ENCODE measurements around the gene TSN. TPM values are rescaled to one million over a fixed set of nuclear protein-coding genes. Genes with fewer than 3 reads are reported as not detected.
A peak's percentile ranks its signal among the peaks of the same experiment; 100 is the strongest.

The TSN gene
- total RNA-seq, 4 donors from 2014 or later, result 54.3 to 93.8 (median 82.1) TPM

DNA sequence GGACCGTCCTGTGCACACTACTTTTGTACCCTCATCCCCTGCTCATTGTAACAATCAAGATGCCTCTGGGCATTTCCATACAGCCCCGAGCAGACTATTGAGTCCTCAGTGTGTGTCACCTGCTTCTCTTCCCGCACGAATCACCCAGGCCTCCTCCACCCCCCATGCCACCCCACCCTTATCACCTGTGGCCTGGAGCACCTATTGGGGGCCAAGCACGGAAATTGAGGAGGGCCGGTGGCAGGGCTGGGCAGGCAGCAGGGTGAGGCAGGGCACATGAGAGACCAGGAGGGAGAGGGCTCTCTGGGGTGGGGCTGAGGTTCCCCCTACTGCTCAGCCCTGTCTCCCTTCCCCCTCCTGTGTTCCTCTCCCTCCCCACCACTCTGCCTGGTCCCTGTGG lies 14.5 kb upstream of the TSN start:
- Histone ChIP-seq H3K27ac (no peak overlapping the region), H3K27me3 (no peaks in the 10 kb centered on the region), H3K9me3 (no peaks in the 10 kb centered on the region), H3K36me3 (no peaks in the 10 kb centered on the region), H3K4me3 (no peak overlapping the region), H3K4me1 (no peaks in the 10 kb centered on the region)
- intact Hi-C loops (cut with DNase I; ENCODE audit: low total_unique reads), result no loop called here
- no peak for TF ChIP-seq POLR2A (IDR thresholded peaks at IDR 0.05)
- no peak for TF ChIP-seq CTCF (IDR thresholded peaks at IDR 0.05)
- DNase-seq, result no peak

GRCh38 chr2:121741450-121741849 lies 14.0 kb upstream of the TSN start:
- Histone ChIP-seq H3K4me1 (no peaks in the 10 kb centered on the region), H3K9me3 (no peaks in the 10 kb centered on the region), H3K27ac (no peak overlapping the region), H3K27me3 (no peaks in the 10 kb centered on the region), H3K4me3 (no peak overlapping the region), H3K36me3 (no peaks in the 10 kb centered on the region)
- intact Hi-C loops (cut with DNase I; ENCODE audit: low total_unique reads), result no loop called here
- no peak for DNase-seq
- no peak for TF ChIP-seq POLR2A (IDR thresholded peaks at IDR 0.05)
- TF ChIP-seq CTCF (IDR thresholded peaks at IDR 0.05), result no peak

- TF ChIP-seq POLR2A (IDR thresholded peaks at IDR 0.05), result no peak
- no peak for TF ChIP-seq CTCF (IDR thresholded peaks at IDR 0.05)
- no peaks in the 10 kb centered on the region for H3K27me3 ChIP-seq
Measured at GRCh38 chr2:121746071-121746578, 9.3 kb upstream of the TSN start.

GRCh38 chr2:121748202-121748601 lies 7.2 kb upstream of the TSN start:
- no peak for DNase-seq

More at GRCh38 chr2:121746071-121746578, 9.3 kb upstream of the TSN start:
- Histone ChIP-seq H3K9me3 (no peaks in the 10 kb centered on the region), H3K36me3 (no peaks in the 10 kb centered on the region), H3K4me1 (no peaks in the 10 kb centered on the region), H3K4me3 (no peak overlapping the region), H3K27ac (no peak overlapping the region)
- DNase-seq, result no peak
- intact Hi-C loops (cut with DNase I; ENCODE audit: low total_unique reads), result no loop called here

DNA sequence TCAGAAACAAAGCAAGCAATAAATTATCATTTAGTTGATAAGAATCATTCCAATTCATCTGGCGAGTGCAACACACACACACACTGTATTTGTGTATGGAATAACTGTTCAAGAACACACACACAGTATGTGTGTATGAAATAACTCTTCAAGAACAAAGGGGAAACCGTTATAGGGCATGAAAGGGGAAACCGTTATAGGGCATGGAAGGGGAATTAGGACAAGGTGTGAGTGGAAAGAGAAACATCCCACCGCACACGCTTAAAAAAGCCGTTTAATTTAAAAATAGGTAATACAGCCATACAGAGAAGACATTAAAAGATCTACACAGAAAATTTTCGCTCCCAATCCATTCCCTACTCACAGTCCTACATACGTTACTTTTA lies 607 bp upstream of the TSN start:
- intact Hi-C loops (cut with DNase I; ENCODE audit: low total_unique reads), result no loop called here
- peak overlapping the region; percentile 21 to 42 for H3K27ac ChIP-seq
- no peak for DNase-seq
- H3K9me3 ChIP-seq, result no peaks in the 10 kb centered on the region
- H3K4me1 ChIP-seq, result peaks cover 0 to 6% of the 10 kb centered on the region in 2 donors
- peak overlapping the region; percentile 66 to 93 for H3K4me3 ChIP-seq
- no peaks in the 10 kb centered on the region for H3K27me3 ChIP-seq
- no peaks in the 10 kb centered on the region for H3K36me3 ChIP-seq
- TF ChIP-seq POLR2A (IDR thresholded peaks at IDR 0.05) (no peak), CTCF (IDR thresholded peaks at IDR 0.05) (no peak)

More at GRCh38 chr2:121748202-121748601, 7.2 kb upstream of the TSN start:
- no peak overlapping the region for H3K27ac ChIP-seq
- H3K36me3 ChIP-seq, result no peaks in the 10 kb centered on the region
- H3K9me3 ChIP-seq, result no peaks in the 10 kb centered on the region
- TF ChIP-seq POLR2A (IDR thresholded peaks at IDR 0.05) (no peak), CTCF (IDR thresholded peaks at IDR 0.05) (no peak)
- H3K27me3 ChIP-seq, result no peaks in the 10 kb centered on the region
- no peaks in the 10 kb centered on the region for H3K4me1 ChIP-seq
- intact Hi-C loops (cut with DNase I; ENCODE audit: low total_unique reads), result no loop called here
- H3K4me3 ChIP-seq, result no peak overlapping the region

All from uterus (tissue), 4 donors.